IMR-90 (cell line): ENCODE data around the gene PLP1. TPM values are rescaled to one million over a fixed set of nuclear protein-coding genes. Genes with fewer than 3 reads are reported as not detected.

Source experiments
- ATAC-seq: fragments of 200-7000 bp; cut with Tn5 transposase; 2 replicates; pipeline ENCODE4 v1.9.1; 2020; ENCODE audit warnings: low read depth, mild to moderate bottlenecking, moderate library complexity
- BruUV-seq: library from RNA; stranded (reverse); fragments of 400-500 nt; replicated peaks from 2 replicates; lab custom pipeline; 2021; lab: Mats Ljungman, UMichigan
- CTCF ChIA-PET: fragments of 300-600 bp; formaldehyde crosslinking; extraction: SDS; loops from one replicate; lab custom pipeline; 2021; ENCODE audit warnings: antibody characterized with exemption; lab: Yijun Ruan, JAX
- POLR2A ChIA-PET: fragments of 300-600 bp; sonication (Branson Sonifier 250); formaldehyde crosslinking; loops from one replicate; lab custom pipeline; 2022; ENCODE audit warnings: antibody characterized with exemption; ENCODE audit not compliant: unreplicated experiment; lab: Charles Lee
- DNase-seq: peaks from one replicate; pipeline ENCODE4 v3.0.0; 2013
- H2AFZ ChIP-seq: replicated peaks from 2 replicates; pipeline ENCODE3; 2013; ENCODE audit warnings: low read length, mild to moderate bottlenecking; ENCODE audit not compliant: poor library complexity
- H2AK5ac ChIP-seq: 2 replicates; pipeline ENCODE4 v1.6.1; 2013; ENCODE audit warnings: low read depth, low read length, inconsistent platforms
- H2AK9ac ChIP-seq: replicated peaks from 2 replicates; pipeline ENCODE3; 2013; ENCODE audit warnings: mild to moderate bottlenecking, low read depth, low read length, moderate library complexity; ENCODE audit not compliant: poor library complexity
- H2BK120ac ChIP-seq: 2 replicates; pipeline ENCODE4 v1.6.1; 2013; ENCODE audit warnings: low read depth, low read length, inconsistent platforms
- H2BK15ac ChIP-seq: 3 replicates; pipeline ENCODE4 v1.6.1; 2013; ENCODE audit warnings: low read depth, low read length, inconsistent platforms
- H2BK20ac ChIP-seq: 2 replicates; pipeline ENCODE4 v1.6.1; 2013; ENCODE audit warnings: low read depth, mild to moderate bottlenecking, inconsistent platforms, low read length, moderate library complexity
- H2BK5ac ChIP-seq: 2 replicates; pipeline ENCODE4 v1.6.1; 2013; ENCODE audit warnings: mild to moderate bottlenecking, low read depth, low read length, inconsistent platforms; ENCODE audit not compliant: poor library complexity, severe bottlenecking
- H3K14ac ChIP-seq: replicated peaks from 2 replicates; pipeline ENCODE4 v1.6.1; 2013; ENCODE audit warnings: low read depth, low read length, inconsistent platforms
- H3K18ac ChIP-seq: 2 replicates; pipeline ENCODE4 v1.6.1; 2013; ENCODE audit warnings: low read depth, low read length, control low read depth
- H3K23ac ChIP-seq: 2 replicates; pipeline ENCODE4 v1.6.1; 2013; ENCODE audit warnings: low read depth, low read length, inconsistent platforms
- H3K27ac ChIP-seq: 2 replicates; pipeline ENCODE4 v1.5.1; 2013; ENCODE audit warnings: mild to moderate bottlenecking, control low read depth, low read length; ENCODE audit not compliant: insufficient read depth
- H3K27me3 ChIP-seq: 2 replicates; pipeline ENCODE4 v1.6.1; 2013; ENCODE audit warnings: low read length; ENCODE audit not compliant: control insufficient read depth, insufficient read depth
- H3K36me3 ChIP-seq: 2 replicates; pipeline ENCODE4 v1.6.1; 2013; ENCODE audit warnings: low read length, mixed read lengths; ENCODE audit not compliant: control insufficient read depth, insufficient read depth
- H3K4ac ChIP-seq: 2 replicates; pipeline ENCODE4 v1.6.1; 2013; ENCODE audit warnings: low read depth, low read length, inconsistent platforms
- H3K4me1 ChIP-seq: 2 replicates; pipeline ENCODE4 v1.6.1; 2013; ENCODE audit warnings: low read length, mixed read lengths; ENCODE audit not compliant: control insufficient read depth, insufficient read depth
- H3K4me2 ChIP-seq: 2 replicates; pipeline ENCODE4 v1.6.1; 2013; ENCODE audit warnings: low read depth, mild to moderate bottlenecking, control low read depth, low read length, moderate library complexity
- H3K4me3 ChIP-seq: 2 replicates; pipeline ENCODE4 v1.5.1; 2013; ENCODE audit warnings: low read depth, mild to moderate bottlenecking, control low read depth, low read length, moderate library complexity; ENCODE audit not compliant: insufficient read depth
- H3K56ac ChIP-seq: 2 replicates; pipeline ENCODE4 v1.6.1; 2013; ENCODE audit warnings: low read length, inconsistent platforms; ENCODE audit not compliant: insufficient read depth; ENCODE audit errors: extremely low read depth
- H3K79me1 ChIP-seq, 2 experiments: 2 replicates each; pipeline ENCODE4 v1.6.1; 2013; ENCODE audit warnings: low read length in 2 of 2, inconsistent platforms in 1 of 2, low read depth in 1 of 2
- H3K9ac ChIP-seq: 2 replicates; pipeline ENCODE4 v1.6.1; 2013; ENCODE audit warnings: low read depth, low read length, control low read depth
- H3K9me1 ChIP-seq: 2 replicates; pipeline ENCODE4 v1.6.1; 2013; ENCODE audit warnings: low read length, inconsistent platforms; ENCODE audit not compliant: insufficient read depth
- H3K9me3 ChIP-seq: 2 replicates; pipeline ENCODE4 v1.6.1; 2013; ENCODE audit warnings: low read length; ENCODE audit not compliant: control insufficient read depth, insufficient read depth
- H4K20me1 ChIP-seq: 2 replicates; pipeline ENCODE4 v1.6.1; 2013; ENCODE audit warnings: low read length, inconsistent platforms; ENCODE audit not compliant: insufficient read depth
- H4K5ac ChIP-seq: 2 replicates; pipeline ENCODE4 v1.6.1; 2013; ENCODE audit warnings: mild to moderate bottlenecking, low read depth, low read length, control low read depth
- H4K8ac ChIP-seq, 2 experiments: 2 replicates each; pipeline ENCODE4 v1.6.1; 2013; ENCODE audit warnings: low read depth in 2 of 2, low read length in 2 of 2, control low read depth in 1 of 2, inconsistent platforms in 1 of 2
- H4K91ac ChIP-seq: 2 replicates; pipeline ENCODE4 v1.6.1; 2013; ENCODE audit warnings: low read depth, low read length, inconsistent platforms; ENCODE audit not compliant: insufficient read depth
- BHLHE40 ChIP-seq: fragments of 150-350 bp; IDR thresholded peaks from 2 replicates; pipeline ENCODE4 v1.6.1; 2016; ENCODE audit warnings: mild to moderate bottlenecking, low read depth, low read length
- CEBPB ChIP-seq: IDR thresholded peaks from 2 replicates; pipeline ENCODE4 v1.6.1; 2012; ENCODE audit warnings: low read depth, low read length, improper control_type of control experiment
- MAFK ChIP-seq: IDR thresholded peaks from 2 replicates; pipeline ENCODE4 v1.6.1; 2012; ENCODE audit warnings: low read depth, low read length, improper control_type of control experiment
- MAZ ChIP-seq: IDR thresholded peaks from 2 replicates; pipeline ENCODE4 v1.6.1; 2012; ENCODE audit warnings: low read depth, mild to moderate bottlenecking, low read length, improper control_type of control experiment, moderate library complexity, borderline replicate concordance
- MXI1 ChIP-seq: IDR thresholded peaks from 2 replicates; pipeline ENCODE4 v1.6.1; 2012; ENCODE audit warnings: low read depth, mild to moderate bottlenecking, low read length, moderate library complexity, borderline replicate concordance
- NFE2L2 ChIP-seq: fragments of 150-350 bp; IDR thresholded peaks from 2 replicates; pipeline ENCODE4 v1.6.1; 2016; ENCODE audit warnings: low read depth, mild to moderate bottlenecking, low read length
- POLR2A ChIP-seq: IDR thresholded peaks from 2 replicates; pipeline ENCODE4 v1.6.1; 2012; ENCODE audit warnings: mild to moderate bottlenecking, low read depth, low read length
- RAD21 ChIP-seq: IDR thresholded peaks from 2 replicates; pipeline ENCODE4 v1.6.1; 2012; ENCODE audit warnings: low read length, improper control_type of control experiment
- RCOR1 ChIP-seq: IDR thresholded peaks from 2 replicates; pipeline ENCODE4 v1.6.1; 2012; ENCODE audit warnings: mild to moderate bottlenecking, low read length, improper control_type of control experiment; ENCODE audit not compliant: insufficient replicate concordance
- RFX5 ChIP-seq: IDR thresholded peaks from 2 replicates; pipeline ENCODE4 v1.8.0; 2012; ENCODE audit warnings: low read depth, mild to moderate bottlenecking, low read length, moderate library complexity
- WGBS, 2 experiments: methylation state at CpG; one replicate each; pipeline versions ENCODE4 v1.1.5 to v1.1.7; 2013; ENCODE audit warnings: missing lambda C conversion rate in 2 of 2; ENCODE audit not compliant: insufficient read length in 1 of 2; ENCODE audit errors: extremely low coverage in 2 of 2; 5-methylcytosine and 5-hydroxymethylcytosine counted together
- dilution Hi-C: fragments of 300-500 bp; cut with HindIII; formaldehyde crosslinking; loops from one replicate; pipeline ENCODE4 v1.14.3; 2018; ENCODE audit warnings: low sequenced_read_pairs; ENCODE audit not compliant: unreplicated experiment
- in situ Hi-C: fragments of 300-500 bp; cut with MboI; formaldehyde crosslinking; loops from 3 replicates; pipeline ENCODE4 v1.14.3; 2019; ENCODE audit warnings: low sequenced_read_pairs, inconsistent platforms, mixed read lengths
- intact Hi-C: fragments of 100-400 bp; cut with micrococcal nuclease; formaldehyde crosslinking; loops from 2 replicates; pipeline ENCODE4 v1.10.0; 2022
- polyA plus RNA-seq, 3 experiments: library from polyadenylated mRNA; depleted of rRNA; stranded (reverse); fragments of >200 nt; gene quantifications; 2 replicates each; pipeline ENCODE4 v1.2.3, GENCODE V29; 2012; ENCODE audit warnings: low replicate concordance in 1 of 3
- total RNA-seq: library from RNA; depleted of rRNA; stranded (reverse); fragments of >200 nt; gene quantifications from 2 replicates; pipeline ENCODE4 v1.2.3, GENCODE V29; 2012
- TF ChIP-seq, protein P1 (sequence below): fragments of 150-350 bp; IDR thresholded peaks from 2 replicates; pipeline ENCODE4 v1.6.1; 2016; ENCODE audit warnings: low read depth, mild to moderate bottlenecking, low read length, moderate library complexity, borderline replicate concordance
- TF ChIP-seq, protein P2 (sequence below): conservative IDR thresholded peaks from 2 replicates; pipeline ENCODE4 v1.5.1; 2012; ENCODE audit warnings: mild to moderate bottlenecking, low read depth, low read length, improper control_type of control experiment

PLP1 gene
- total and polyA plus RNA-seq, 2 of the 4 experiments (the other 2 are of a cell fraction), result 0.18 to 0.62 TPM

DNA sequence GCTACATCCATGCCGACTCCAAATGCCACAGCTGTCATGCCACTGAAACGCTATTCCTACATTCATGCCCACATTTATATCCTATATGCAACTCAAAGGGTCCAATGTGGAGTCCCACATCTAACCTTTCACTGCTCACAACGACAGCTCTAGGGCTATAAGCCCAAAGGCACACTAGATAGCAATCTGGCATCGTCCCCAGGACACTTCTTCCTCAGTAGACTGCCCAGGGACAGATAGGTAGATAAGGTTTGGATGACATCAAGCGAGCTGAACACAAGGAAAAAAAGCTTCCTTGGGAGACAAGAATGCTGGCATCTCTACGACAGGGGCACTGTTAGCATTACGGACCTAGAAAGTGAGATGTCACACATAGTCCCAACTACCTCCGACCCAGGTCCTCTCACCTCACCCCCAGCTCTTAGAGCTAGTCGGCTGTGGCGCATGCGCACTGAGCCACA is 54.7 kb downstream of the PLP1 start:
- DNase-seq (no peak), ATAC-seq (no peak)
- H3K56ac ChIP-seq, result no peak overlapping the region
- no peak overlapping the region for H4K91ac ChIP-seq
- no peak overlapping the region; a peak in 1 of 4 replicates for H4K8ac ChIP-seq
- no peak for TF ChIP-seq CEBPB
- TF ChIP-seq, protein P1, sequence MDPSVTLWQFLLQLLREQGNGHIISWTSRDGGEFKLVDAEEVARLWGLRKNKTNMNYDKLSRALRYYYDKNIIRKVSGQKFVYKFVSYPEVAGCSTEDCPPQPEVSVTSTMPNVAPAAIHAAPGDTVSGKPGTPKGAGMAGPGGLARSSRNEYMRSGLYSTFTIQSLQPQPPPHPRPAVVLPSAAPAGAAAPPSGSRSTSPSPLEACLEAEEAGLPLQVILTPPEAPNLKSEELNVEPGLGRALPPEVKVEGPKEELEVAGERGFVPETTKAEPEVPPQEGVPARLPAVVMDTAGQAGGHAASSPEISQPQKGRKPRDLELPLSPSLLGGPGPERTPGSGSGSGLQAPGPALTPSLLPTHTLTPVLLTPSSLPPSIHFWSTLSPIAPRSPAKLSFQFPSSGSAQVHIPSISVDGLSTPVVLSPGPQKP, result no peak
- TF ChIP-seq BHLHE40, result no peak
- TF ChIP-seq MAFK, result no peak
- no peak for TF ChIP-seq RCOR1
- TF ChIP-seq RAD21, result no peak
- no peak for TF ChIP-seq POLR2A
- TF ChIP-seq, protein P2, sequence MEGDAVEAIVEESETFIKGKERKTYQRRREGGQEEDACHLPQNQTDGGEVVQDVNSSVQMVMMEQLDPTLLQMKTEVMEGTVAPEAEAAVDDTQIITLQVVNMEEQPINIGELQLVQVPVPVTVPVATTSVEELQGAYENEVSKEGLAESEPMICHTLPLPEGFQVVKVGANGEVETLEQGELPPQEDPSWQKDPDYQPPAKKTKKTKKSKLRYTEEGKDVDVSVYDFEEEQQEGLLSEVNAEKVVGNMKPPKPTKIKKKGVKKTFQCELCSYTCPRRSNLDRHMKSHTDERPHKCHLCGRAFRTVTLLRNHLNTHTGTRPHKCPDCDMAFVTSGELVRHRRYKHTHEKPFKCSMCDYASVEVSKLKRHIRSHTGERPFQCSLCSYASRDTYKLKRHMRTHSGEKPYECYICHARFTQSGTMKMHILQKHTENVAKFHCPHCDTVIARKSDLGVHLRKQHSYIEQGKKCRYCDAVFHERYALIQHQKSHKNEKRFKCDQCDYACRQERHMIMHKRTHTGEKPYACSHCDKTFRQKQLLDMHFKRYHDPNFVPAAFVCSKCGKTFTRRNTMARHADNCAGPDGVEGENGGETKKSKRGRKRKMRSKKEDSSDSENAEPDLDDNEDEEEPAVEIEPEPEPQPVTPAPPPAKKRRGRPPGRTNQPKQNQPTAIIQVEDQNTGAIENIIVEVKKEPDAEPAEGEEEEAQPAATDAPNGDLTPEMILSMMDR, result no peak
- no peak for TF ChIP-seq NFE2L2
- TF ChIP-seq MAZ, result no peak
- TF ChIP-seq RFX5, result no peak
- no peak for TF ChIP-seq MXI1
- no peak overlapping the region for H2AK5ac ChIP-seq
- dilution Hi-C loops, result no loop called here
- H4K5ac ChIP-seq, result no peak overlapping the region
- BruUV-seq, result no TSS peak
- no peaks in the 10 kb centered on the region for H3K9me3 ChIP-seq
- H3K9ac ChIP-seq, result no peak overlapping the region
- H3K18ac ChIP-seq, result no peak overlapping the region
- H2AFZ ChIP-seq, result peak overlapping the region; percentile 93
- ChIA-PET POLR2A (no interaction called here), CTCF (no interaction called here)
- H3K9me1 ChIP-seq, result peaks cover 2% of the 10 kb centered on the region; the same call in 1 of the 2 replicates
- H3K79me1 ChIP-seq, result no peaks in the 10 kb centered on the region
- H3K36me3 ChIP-seq, result no peaks in the 10 kb centered on the region
- WGBS, 2 experiments, result 32% methylated on average over 6 of the region's 11 CpGs; no CpG with 5 or more reads in 1 of the 2 experiments
- no peaks in the 10 kb centered on the region for H4K20me1 ChIP-seq
- in situ Hi-C loops, result loop anchor here (25.0 kb wide), 1 partner anchor 281 kb away; the partner anchor contains the start of gene ZCCHC18
- H3K4me2 ChIP-seq, result peak overlapping the region; percentile 67
- H3K4ac ChIP-seq, result no peak overlapping the region
- peaks cover 14% of the 10 kb centered on the region for H3K27me3 ChIP-seq
- H2AK9ac ChIP-seq, result no peak overlapping the region
- H2BK5ac ChIP-seq, result no peak overlapping the region
- no peak overlapping the region for H2BK20ac ChIP-seq
- intact Hi-C loops, result no loop called here
- H2BK15ac ChIP-seq, result no peak overlapping the region
- H3K27ac ChIP-seq, result no peak overlapping the region
- no peak overlapping the region for H3K23ac ChIP-seq
- no peak overlapping the region for H3K14ac ChIP-seq
- H3K4me1 ChIP-seq, result no peaks in the 10 kb centered on the region
- H2BK120ac ChIP-seq, result no peak overlapping the region
- H3K4me3 ChIP-seq, result no peak overlapping the region; the same call in 1 of the 2 replicates
